Gastrocnemius medialis (tissue), 4 donors: ENCODE data around the gene CST4. TPM values are rescaled to one million over a fixed set of nuclear protein-coding genes. Genes with fewer than 3 reads are reported as not detected.
"Not testable (repeated sequence)": the region's sequence is repeated elsewhere in the genome, so short reads cannot be mapped to it uniquely, and the experiment has no call there.

ENCODE experiments used
- ATAC-seq, 2 donors: fragments of 150-250 bp; one replicate each; pipeline ENCODE4 v1.9.1; 2016
- DNase-seq, 2 donors: peaks; one replicate each; pipeline ENCODE4 v3.0.0-alpha.2; 2019
- H3K27ac ChIP-seq, 4 donors: fragments of 200-600 bp; sonication (generic); 1 replicate in 1 of 4; 2 replicates in 3 of 4; pipeline ENCODE4 v1.5.1; 2016 to 2018; ENCODE audit warnings: mild to moderate bottlenecking in 2 of 4, moderate library complexity in 1 of 4
- H3K27me3 ChIP-seq, 3 donors: fragments of 200-600 bp; sonication (generic) in 2 of 3; 1 replicate in 1 of 3; 2 replicates in 2 of 3; pipeline versions ENCODE4 v1.5.1 to v1.6.0; 2016 to 2019; ENCODE audit warnings: mild to moderate bottlenecking in 1 of 3, moderate library complexity in 1 of 3
- H3K36me3 ChIP-seq, 2 donors: fragments of 200-600 bp; sonication (generic) in 1 of 2; one replicate each; pipeline ENCODE4 v1.5.1; 2017 to 2018
- H3K4me1 ChIP-seq, 2 donors: fragments of 200-600 bp; sonication (generic) in 1 of 2; one replicate each; pipeline ENCODE4 v1.5.1; 2016 to 2017; ENCODE audit warnings: mild to moderate bottlenecking in 2 of 2
- H3K4me3 ChIP-seq, 4 donors: fragments of 200-600 bp; sonication (generic) in 3 of 4; 1 replicate in 1 of 4; 2 replicates in 3 of 4; pipeline ENCODE4 v1.5.1; 2016 to 2019; ENCODE audit warnings: mild to moderate bottlenecking in 2 of 4
- H3K9me3 ChIP-seq, 3 donors: fragments of 200-600 bp; sonication (generic) in 2 of 3; 1 replicate in 1 of 3; 2 replicates in 2 of 3; pipeline ENCODE4 v1.5.1; 2016 to 2019
- CTCF ChIP-seq, 5 experiments: fragments of 450-650 bp in 3 of 5; fragments of 200-600 bp in 2 of 5; sonication (generic) in 2 of 5; IDR thresholded peaks in 4 of 5; conservative IDR thresholded peaks in 1 of 5; 1 replicate in 4 of 5; 2 replicates in 1 of 5; pipeline ENCODE4 v1.5.1; 2016 to 2019; ENCODE audit warnings: antibody characterized with exemption in 5 of 5, mild to moderate bottlenecking in 3 of 5, moderate library complexity in 3 of 5
- POLR2A ChIP-seq, 2 donors: fragments of 450-650 bp; IDR thresholded peaks; one replicate each; pipeline ENCODE4 v1.6.1; 2017; ENCODE audit warnings: antibody characterized with exemption in 2 of 2, mild to moderate bottlenecking in 2 of 2, moderate library complexity in 2 of 2
- in situ Hi-C, 4 donors: fragments of 200-750 bp; cut with MboI; loops; one replicate each; pipeline versions ENCODE4 v1.15.0 to v1.8.0; 2017; ENCODE audit warnings: low sequenced_read_pairs in 4 of 4
- intact Hi-C: fragments of 100-400 bp; cut with DNase I; formaldehyde crosslinking; loops from one replicate; pipeline ENCODE4 v1.15.1; 2023; ENCODE audit warnings: low total_unique reads
- total RNA-seq, 4 donors: library from RNA; depleted of rRNA; stranded (reverse); fragments of >200 nt; gene quantifications; one replicate each; pipeline versions ENCODE4 v1.1.0 to v1.2.3, GENCODE V29; 2016

CST4 gene
- total RNA-seq, 4 donors from 2014 or later: not detected

- Histone ChIP-seq H3K4me1 (peaks cover 15 to 19% of the 10 kb centered on the region in 2 donors), H3K27me3 (no peaks in the 10 kb centered on the region), H3K36me3 (no peaks in the 10 kb centered on the region), H3K27ac (peak overlapping the region; percentile 39 to 75 (median 59)), H3K4me3 (no peak overlapping the region), H3K9me3 (no peaks in the 10 kb centered on the region)
- intact Hi-C loops: no loop called here
- TF ChIP-seq POLR2A (IDR thresholded peaks at IDR 0.05) (no peak), CTCF (IDR thresholded peaks at IDR 0.05 in 4 of 5, conservative IDR thresholded peaks at IDR 0.05 in 1 of 5) (no peak)
- in situ Hi-C loops: no loop called here
- DNase-seq (peak; percentile 61 to 68), ATAC-seq (peak; percentile 97 to 98)
Observed at GRCh38 chr20:23659989-23660837, 28.6 kb downstream of the CST4 start.

- in situ Hi-C loops, H3K4me3 ChIP-seq, ATAC-seq, H3K36me3 ChIP-seq, H3K9me3 ChIP-seq, DNase-seq, intact Hi-C loops, H3K27me3 ChIP-seq: not testable (repeated sequence)
- Histone ChIP-seq H3K4me1 (peaks cover 15 to 19% of the 10 kb centered on the region in 2 donors), H3K27ac (peak overlapping the region in 2 of 4 donors; percentile 50 to 68)
Observed at GRCh38 chr20:23659610-23659988, 29.2 kb downstream of the CST4 start.

- intact Hi-C loops (no loop called here), in situ Hi-C loops (no loop called here)
- TF ChIP-seq POLR2A (IDR thresholded peaks at IDR 0.05): no peak
- no peak for TF ChIP-seq CTCF (IDR thresholded peaks at IDR 0.05 in 4 of 5, conservative IDR thresholded peaks at IDR 0.05 in 1 of 5)
- Histone ChIP-seq H3K27me3 (no peaks in the 10 kb centered on the region), H3K4me3 (no peak overlapping the region), H3K36me3 (no peaks in the 10 kb centered on the region), H3K4me1 (peaks cover 15 to 24% of the 10 kb centered on the region in 2 donors), H3K9me3 (no peaks in the 10 kb centered on the region), H3K27ac (peak overlapping the region in 1 of 4 donors; percentile 68)
- DNase-seq (no peak), ATAC-seq (no peak)
Observed at GRCh38 chr20:23658989-23659609, 29.7 kb downstream of the CST4 start.

GRCh38 chr20:23658336-23658735 is 30.5 kb downstream of the CST4 start:
- H3K4me3 ChIP-seq: no peak overlapping the region
- intact Hi-C loops (no loop called here), in situ Hi-C loops (no loop called here)
- no peak for ATAC-seq
- DNase-seq: no peak
- peaks cover 15 to 27% of the 10 kb centered on the region in 2 donors for H3K4me1 ChIP-seq
- no peak overlapping the region for H3K27ac ChIP-seq
- no peaks in the 10 kb centered on the region for H3K36me3 ChIP-seq
- TF ChIP-seq POLR2A (IDR thresholded peaks at IDR 0.05) (no peak), CTCF (IDR thresholded peaks at IDR 0.05 in 4 of 5, conservative IDR thresholded peaks at IDR 0.05 in 1 of 5) (no peak)
- no peaks in the 10 kb centered on the region for H3K9me3 ChIP-seq
- no peaks in the 10 kb centered on the region for H3K27me3 ChIP-seq

GRCh38 chr20:23657202-23657601 is 31.6 kb downstream of the CST4 start:
- no peak overlapping the region for H3K4me3 ChIP-seq
- peaks cover 15 to 27% of the 10 kb centered on the region in 2 donors for H3K4me1 ChIP-seq
- intact Hi-C loops: no loop called here
- in situ Hi-C loops: no loop called here
- no peaks in the 10 kb centered on the region for H3K36me3 ChIP-seq
- no peak for TF ChIP-seq POLR2A (IDR thresholded peaks at IDR 0.05)
- no peak for TF ChIP-seq CTCF (IDR thresholded peaks at IDR 0.05 in 4 of 5, conservative IDR thresholded peaks at IDR 0.05 in 1 of 5)
- no peaks in the 10 kb centered on the region for H3K9me3 ChIP-seq
- no peak for ATAC-seq
- no peaks in the 10 kb centered on the region for H3K27me3 ChIP-seq
- H3K27ac ChIP-seq: no peak overlapping the region
- DNase-seq: no peak
